AML-193 (cell line): Measurements from ENCODE around the gene GDPD5.

Experiments
- DNase-seq, 2 experiments: peaks; one replicate each; lab custom pipeline; 2025; lab: John Stamatoyannopoulos, UW

Gene GDPD5

DNA sequence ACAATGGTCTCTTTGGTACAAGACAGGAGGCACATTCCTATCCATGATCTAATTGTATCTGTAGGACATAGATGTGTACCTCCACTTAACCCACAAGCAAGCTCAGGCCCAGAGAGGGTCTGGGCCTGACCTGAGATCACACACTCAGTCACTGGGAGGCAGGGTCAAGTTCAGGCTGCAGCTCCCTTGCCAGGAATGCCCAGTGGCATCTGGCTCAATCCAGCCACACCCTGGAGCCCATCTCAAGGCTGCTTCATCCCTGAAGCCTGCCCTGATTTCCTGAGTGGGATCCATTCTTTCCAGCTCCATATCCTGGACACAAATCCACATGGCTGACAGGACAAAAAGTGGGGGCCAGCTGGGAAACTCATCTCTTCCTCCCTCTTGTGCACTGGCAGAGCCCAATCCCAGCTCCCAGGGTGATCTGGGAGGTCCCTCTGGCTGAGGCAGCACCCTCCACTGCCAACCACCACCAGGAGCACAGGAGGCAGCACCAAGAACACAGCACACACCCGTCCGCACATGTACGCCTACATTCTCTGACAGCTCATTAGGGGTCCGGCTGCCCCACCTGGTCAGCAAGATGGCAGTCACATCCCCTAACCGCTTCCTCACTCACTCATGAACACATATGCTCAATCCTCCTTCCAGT lies 53.5 kb downstream of the GDPD5 start:
- DNase-seq: no peak

DNA sequence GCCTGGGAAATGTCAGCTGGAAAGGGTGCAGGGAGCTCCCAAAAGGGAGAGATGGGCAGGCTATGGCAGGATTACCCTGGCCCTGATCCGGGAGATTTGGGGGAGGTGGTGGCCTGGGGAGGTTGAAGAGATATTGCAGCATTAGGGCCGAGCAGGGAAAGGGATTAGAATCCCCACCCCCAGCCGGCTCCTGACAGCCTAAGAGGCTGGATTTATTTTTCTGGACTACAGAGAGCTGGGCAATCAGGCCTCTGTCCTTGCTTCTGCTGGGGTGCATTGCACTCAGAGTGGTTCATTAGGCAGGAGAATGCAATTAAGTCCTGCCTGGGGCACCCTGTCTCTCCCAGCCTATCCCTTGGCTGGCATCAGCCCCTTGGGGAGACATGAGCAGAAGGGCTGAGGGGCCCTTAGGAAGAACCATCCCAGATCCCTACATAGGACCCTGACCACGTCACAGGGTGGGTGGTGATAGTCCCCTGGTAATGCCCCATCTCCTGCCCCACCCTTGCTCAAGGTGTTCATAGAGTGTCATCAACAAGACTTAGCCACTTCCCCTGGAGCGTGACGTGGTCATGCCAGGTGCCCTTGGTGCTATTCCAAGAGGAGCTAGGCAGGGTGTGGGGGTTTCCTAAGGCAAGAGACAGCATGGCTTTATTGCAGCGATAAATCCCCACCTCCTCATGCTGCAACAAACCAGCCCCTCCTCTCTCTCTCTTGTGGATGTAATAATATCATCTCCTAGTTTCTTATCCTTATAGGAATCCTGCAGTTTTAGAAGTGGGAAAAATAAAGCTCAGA lies 54.4 kb downstream of the GDPD5 start:
- DNase-seq: no peak

DNA sequence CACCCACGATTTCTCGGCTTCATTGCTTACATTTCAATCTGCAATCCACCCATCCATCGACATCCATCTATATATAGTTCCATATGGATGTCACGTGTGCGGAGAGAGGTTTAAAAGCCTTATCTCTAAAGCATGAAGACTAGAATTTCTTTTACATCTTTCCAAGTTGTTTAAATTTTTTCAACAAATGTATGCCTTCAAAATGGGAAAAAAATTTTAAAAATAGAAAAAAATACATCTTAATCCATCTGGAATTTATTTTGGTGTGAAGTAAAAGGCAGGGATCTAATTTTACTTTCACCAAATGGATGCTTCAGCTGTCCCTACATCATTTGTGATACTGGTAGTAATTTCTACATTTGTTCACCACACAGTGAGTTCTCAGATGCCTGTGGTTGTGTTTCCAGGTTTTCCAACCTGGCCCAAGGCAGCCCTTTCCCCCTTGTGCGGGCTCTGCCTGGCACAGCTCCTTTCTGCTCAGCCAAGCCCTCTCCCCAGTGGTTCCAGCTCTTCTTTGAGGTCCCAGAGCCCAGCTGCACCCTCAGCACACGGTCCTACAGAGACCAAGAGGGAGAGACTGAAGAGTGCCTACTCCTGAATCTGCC lies 55.2 kb downstream of the GDPD5 start:
- no peak for DNase-seq

DNA sequence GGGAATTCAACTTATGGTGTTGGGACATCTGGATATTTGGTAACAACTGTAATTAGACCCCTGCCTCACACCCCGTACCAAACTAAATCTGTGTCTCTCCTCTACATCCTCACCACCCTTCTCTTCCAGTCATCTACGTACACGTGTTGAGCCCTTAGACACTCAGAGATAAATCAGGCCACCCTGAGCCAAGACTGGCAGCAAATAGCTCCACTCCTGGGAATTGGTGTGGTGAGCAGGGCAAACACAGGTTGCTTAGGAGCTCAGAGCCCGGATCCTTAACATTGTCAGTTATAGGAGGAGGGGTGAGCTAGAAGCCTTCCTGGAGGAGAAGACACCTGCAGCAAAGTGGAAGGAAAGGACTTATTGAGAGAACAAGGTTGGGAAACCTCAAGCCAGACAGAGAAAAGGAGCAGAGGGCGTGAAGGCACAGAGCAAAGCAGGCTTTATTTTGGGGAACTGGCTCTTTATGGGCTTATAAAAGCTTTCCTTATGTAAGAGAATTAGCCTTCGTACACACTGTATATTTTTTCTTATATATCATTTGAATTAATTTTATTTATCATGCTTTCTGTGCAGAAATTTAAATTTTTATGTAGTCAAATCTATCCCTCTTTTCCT lies 55.8 kb downstream of the GDPD5 start:
- no peak for DNase-seq

DNA sequence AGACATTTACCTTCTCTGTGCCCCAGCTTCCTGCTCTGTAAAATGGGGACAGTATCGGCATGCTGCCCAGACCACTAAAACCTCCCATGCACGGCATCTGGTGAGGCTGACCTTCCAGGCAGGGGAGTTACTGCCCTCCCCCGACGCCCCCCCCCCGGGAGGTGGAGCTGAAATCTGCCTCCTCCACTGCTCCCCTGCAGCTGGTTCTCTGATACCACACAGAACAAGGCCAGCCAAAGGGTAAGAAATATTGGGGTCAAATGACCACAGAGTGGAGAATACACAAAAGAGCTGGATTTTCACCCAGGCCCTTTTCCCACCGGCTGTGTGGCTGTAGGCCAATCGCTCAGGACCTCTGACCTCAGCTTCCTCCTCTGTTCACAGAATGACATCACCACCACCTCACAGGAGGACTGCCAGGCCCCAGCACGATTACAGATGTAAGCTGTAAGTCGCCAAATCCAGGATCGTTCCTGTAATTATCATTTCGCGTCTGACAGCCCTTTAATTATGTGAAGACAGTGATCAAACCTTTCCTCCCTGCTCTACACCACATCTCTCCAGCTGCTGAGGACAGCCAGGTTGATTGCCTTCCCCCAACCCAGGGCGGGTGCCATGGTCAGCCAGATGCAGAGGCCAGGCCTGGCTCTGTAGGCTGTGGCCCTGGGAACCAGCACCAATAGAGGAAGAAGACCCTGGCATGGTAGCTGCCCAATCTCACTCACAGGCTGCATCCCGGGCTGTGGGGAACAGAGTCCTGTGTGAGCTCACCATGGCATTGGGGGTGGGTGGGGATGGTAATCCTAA lies 57.0 kb downstream of the GDPD5 start:
- DNase-seq: no peak

DNA sequence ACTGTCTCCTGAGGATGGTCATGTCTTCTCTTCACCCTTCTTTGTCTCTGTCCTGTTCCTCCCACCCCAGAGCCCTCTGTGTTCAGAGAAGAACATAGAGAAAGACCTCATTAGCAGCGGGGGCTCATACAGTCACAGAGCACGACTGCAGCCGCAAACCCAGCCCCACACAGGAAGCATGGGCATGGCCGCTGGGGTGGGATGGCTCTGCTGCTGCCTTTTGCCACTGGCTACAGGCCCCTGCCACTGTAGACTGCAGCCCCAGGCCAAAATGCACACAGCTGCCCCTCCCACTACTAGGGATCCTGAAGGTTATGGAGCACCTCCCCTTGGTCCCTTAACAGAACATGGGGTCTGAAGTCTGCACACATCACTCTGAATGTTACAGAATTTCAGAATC lies 57.9 kb downstream of the GDPD5 start:
- no peak for DNase-seq

DNA sequence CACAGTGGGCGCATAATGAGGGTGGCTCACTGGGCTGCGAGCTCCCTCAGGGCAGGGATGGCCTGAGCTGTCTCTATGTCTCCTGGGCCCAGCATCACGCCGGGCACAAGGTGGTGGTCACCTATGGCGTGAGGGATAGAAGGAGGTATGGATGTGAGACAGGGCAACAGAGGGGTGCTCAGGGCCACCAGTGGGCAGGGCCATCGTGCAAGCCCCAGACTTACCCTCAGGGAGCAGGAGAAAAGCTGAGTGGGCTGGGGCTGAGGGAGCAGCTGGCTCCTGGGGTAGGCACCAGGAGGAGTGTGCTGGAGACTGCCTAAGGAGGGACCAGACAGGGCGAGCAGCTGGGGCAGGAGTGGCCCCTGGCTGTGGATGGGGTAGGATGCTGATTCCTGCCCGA lies 58.4 kb downstream of the GDPD5 start:
- DNase-seq: no peak

DNA sequence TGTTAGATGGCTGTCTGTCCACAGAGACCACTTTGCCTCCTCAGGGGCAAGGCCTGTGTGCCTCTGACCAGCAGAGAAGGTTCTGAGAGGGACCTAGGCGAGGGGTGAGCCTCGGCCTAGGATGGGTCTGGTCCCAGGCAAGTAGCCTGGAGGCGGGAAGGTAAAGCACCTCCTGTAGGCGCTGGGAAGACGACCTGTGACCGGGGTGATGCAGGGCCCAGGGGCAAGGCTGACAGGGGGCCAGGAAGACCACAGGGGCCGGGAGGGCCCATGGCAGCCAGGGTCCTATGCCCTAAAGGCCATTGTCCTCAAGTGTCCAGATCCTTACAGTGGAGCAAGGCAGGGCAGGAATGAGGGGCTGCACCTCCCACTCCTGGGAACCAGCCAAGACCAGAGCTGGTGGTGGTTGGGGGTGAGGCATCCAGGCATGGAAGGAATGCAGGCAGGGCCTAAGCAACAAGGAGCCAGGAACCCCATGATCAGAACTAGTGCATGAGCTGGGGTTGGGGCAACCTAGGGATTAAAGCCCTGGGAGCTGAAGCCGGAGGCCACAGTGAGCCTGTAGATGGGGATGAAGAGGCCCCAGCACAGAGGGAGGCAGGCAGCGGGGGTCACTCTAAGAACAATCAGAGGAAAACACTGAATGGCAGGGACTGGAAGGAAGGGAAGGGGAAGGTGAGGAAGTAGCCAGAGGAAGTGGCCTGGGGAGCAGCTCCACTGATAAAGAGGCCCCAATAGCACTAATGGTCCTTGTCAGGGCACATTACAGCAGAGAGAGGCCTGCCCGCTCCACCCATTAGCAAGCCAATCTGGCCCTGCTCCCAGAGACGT lies 59.8 kb downstream of the GDPD5 start:
- DNase-seq: no peak

DNA sequence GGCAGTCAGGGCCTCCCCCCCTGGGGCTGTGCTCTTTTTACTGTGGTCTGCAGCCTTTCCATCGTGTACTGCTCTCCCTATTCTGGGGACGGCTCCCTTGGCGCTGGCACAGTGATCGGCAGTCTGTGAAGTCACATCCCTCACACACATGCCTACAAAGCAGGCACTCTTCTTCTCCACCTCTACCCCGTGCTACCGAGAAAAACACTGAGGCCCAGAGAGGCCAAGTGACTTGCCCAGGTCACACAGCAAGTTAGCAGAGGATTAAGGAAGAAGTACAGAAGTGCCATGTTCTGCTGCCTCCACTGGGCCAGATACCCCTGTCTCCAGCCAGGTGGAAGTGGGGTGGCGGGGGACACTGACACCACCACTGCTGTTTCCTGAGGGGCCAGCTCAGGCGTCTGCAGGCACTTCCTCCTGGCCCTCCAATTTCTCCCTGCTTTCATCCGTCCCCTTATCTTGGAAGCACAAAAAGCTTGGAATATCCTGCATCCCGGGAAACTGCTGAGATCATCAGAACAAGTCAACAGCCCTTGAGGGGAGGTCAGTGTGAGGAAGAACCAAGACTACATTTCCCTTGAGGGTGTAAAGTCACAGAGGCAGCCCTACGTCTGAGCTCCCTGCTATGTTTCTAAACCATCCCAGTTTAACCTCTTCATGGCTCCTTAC lies 62.5 kb downstream of the GDPD5 start:
- DNase-seq: no peak

DNA sequence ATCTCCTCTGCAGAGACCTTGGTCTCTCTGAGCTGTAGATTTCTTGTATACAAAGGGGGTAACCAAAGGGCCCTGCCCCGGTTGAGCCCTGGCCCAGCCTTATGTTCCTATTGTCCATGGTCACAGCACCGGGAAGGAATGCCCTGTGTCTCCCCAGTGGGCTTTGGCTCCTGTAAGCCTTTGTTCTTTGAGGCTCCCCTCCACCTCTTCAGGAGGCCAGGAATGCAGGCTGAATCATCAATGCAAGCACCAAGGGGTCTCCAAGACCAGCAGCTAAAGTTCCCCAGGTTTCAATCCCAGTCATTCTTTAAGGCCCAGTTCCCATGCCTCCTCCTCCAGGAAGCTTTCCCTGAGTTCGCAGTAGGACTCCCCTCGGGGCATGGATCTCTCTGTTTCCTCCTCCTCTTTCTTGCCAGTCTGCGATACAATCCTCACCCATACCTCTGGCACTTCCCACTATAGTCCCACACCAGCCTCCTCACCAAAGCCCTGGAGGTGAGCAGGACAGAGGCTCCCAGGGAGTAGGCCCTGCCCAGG lies 63.6 kb downstream of the GDPD5 start:
- no peak for DNase-seq

DNA sequence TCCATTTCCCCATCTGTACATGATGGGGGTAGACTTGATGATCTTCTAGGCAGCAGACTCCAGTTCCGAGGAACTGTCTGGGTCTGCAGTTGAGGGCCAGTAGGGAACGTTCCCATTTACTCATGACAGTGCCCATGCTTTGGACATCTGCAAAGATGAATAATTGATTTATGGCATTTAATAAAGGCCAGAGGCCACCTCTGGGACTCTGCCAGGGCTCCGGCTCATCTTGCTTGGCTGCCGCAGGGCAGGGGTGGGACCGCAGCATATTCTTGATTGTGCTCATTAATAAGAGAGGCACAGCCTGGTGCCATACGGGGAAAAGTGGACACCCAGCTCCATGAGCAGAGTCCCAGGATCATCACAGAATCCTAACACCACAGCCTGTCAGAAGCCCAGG lies 64.6 kb downstream of the GDPD5 start:
- DNase-seq: no peak

DNA sequence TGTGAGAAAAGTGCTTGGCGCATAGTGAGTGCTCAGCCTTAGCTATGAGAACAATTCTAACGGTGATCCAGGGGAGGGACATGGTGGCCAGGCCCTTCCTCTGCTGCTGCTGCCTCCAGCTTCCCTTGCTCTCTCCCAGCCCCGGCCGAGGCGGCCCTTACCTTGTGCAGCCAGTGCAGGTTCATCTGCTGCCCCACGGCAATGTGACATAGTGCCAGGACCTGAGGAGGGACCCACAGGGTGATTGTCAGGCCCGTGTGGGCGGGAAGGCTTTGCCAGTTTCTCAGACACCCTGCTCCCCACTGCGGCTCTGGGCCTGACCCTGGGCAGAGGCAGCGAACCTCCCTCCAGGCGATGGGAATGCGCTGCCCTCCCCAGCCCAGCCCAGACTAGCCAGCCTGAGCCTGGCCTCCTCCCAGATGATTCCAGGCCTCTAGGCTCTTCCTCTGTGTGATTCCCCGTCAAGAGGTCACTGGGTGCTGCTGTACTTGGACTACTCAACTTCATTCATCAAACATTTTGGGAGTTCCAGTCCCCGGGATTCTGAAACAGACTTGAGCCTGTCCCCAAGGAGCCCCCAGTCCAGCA lies 69.1 kb downstream of the GDPD5 start:
- DNase-seq: no peak

DNA sequence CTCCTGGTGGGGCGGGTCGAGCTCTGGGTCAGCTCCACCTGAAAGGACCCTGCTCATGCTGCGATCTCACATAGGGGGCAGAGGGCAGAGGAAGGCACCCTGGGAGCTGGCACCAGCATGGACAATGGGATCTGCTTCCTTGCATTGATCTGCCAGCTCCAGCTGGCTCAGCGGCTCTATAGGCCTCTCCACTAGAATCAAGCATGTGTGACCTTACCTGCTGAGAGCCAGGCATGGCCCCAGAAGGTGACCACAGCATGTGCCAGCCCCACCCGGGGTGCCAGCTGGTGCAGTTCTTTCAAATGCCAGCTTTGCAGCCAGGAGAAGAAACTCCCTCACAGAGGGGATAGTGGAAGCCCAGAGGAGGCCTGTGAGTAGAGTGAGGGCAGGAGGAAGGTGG lies 70.8 kb downstream of the GDPD5 start:
- no peak for DNase-seq

DNA sequence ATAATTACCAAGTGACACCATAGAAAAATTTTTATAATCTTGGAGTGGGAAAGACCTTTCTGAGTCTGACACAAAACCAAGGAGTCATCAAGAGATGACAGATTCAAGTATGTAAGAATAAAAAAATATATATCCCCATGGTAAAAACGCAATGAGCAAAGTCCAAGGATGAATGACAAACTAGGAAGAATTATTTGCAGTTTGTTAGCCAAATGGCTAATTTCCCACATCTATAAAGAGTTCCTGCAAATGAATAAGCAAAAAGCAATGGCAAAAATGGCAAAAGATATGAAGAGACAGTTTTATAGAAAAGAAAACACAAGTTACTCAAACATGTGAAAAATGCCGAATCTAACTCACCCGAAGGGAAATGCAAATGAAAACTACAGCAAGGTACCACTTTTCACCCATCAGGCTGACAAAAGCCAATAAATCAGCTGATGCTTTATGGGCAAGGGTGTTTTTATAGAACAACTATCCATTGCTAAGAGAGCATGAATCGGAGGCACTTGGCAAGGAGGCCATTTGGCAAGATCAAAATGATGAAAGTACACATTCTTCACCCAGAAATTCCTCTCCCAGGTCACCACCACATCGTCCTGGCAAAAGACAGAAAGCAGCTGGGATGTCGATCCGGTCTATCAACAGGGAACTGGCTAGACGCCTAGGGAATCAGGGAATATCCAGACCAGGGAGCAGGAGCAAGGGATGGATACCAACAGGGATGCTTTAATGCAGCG lies 71.7 kb downstream of the GDPD5 start:
- no peak for DNase-seq

DNA sequence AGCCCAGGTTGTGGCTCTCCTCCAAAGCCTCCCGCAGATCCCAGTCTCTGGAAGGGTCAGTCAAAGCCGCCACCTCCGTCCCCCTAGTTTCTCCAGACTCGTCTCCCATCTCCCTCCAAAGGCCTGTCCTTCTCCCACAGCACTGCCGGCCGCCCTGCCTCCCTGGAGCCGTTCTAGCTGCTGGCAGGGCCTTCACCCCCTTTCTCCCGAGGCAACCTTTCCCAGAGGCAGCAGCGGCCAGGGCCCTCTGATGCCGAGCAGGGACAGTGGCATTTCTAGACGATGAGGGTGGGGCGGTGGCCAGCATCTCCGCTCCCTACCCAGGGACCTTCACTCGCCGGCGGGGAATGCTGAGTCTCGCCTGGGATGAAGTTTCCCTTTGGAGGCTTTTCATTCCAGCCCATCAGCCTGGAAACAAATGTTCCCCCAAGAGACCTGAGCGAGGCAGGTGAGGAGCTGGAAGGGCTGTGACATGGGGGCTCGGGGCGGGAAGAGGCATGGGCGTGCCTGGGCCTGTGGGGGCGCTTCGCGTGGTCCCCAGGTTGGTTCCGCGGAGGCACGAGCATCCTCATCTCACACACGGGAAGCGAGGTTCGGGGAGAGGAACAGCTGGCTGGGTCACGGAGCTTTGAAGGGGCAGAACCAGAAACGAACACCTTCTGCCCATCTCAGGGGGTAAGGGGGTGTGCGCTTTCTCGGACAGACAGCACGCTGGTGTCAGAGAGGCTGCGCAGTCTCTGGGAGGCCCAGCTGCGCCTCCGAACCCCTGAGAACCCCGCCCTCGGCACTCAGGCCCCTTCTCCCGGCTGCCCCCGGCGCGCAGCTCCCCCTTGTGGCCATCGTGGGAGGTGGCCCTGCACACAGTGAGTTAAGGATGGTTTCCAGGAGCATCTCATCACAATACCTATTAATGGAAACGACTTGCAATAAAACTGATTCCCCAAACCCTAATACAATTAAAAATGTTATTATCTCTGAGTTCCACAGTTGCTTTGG lies 74.6 kb downstream of the GDPD5 start:
- no peak for DNase-seq

DNA sequence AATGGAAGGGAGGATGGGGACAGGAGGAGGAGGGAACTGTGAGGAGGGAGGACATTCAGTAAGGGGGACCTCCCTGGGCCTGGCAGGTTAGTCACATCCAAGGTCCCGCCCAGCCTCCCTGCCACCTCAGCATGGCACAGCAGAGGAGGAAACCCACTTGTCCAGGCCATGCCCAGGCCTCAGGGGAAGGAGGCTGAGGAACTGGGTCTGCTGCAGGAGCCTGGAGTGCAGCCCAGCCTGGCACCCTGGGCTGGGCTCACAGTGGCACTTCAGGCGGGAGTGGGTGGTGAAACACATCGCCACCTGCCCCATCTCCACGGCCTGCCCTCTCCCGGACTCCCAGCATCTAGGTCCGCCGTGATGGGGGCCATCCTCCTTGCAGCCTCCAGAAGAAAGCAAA lies 75.5 kb downstream of the GDPD5 start:
- DNase-seq: no peak

DNA sequence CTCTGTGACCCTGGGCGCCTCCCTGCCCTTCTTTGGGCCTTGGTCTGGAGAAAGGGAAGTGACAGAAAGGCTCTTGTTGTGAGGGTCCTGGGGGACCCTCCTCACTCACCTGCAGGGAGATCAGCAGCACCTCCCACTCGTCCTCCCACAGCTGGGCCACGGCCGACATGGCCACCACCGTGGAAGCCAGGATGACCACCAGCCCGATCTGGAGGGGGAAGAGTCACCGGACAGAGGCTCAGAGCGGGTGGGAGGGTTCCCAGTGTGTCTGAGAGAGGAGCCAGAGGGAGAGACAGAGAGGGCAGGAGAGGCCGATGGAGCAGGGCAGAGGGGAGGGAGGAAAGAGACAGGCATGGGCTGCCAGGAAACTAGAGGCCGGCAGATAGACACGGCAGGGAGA lies 76.0 kb downstream of the GDPD5 start:
- DNase-seq: no peak

DNA sequence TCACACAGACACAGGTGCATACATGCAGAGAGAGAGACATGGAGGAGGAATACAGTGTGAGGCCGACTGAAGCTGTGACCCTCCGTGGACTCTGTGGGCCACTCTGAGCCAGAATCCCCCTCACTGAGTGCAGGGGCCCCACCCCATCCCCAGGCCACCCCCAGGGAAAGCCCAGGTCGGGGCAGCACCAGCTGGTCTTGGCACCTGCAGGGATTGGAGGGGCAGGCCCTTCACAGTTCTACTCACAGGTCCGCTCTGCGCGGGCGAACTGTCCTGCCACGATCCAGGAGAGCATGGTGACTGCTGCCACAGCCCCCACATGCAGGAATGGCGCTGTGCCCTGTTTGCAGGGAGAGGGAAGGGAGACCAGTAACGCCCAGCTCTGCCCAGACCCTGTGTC lies 76.5 kb downstream of the GDPD5 start:
- no peak for DNase-seq
